GM23338 (cell line): ENCODE measurements around the gene LCN10. TPM values are rescaled to one million over a fixed set of nuclear protein-coding genes. Genes with fewer than 3 reads are reported as not detected.

Experiments
- ATAC-seq: fragments of 200-7000 bp; cut with Tn5 transposase; 3 replicates; pipeline ENCODE4 v1.9.1; 2020
- DNase-seq: peaks from one replicate; pipeline ENCODE4 v3.0.0-alpha.2; 2015; ENCODE audit warnings: low spot score
- H2AFZ ChIP-seq: fragments of 200-600 bp; sonication (generic); 2 replicates; pipeline ENCODE4 v1.8.0; 2016; ENCODE audit warnings: antibody characterized with exemption, mild to moderate bottlenecking, moderate library complexity
- H3F3A ChIP-seq: fragments of 200-600 bp; sonication (generic); replicated peaks from 2 replicates; pipeline ENCODE4 v1.8.0; 2017; ENCODE audit warnings: antibody characterized with exemption, mixed run types, low read depth
- H3K27ac ChIP-seq: fragments of 200-600 bp; sonication (generic); 2 replicates; pipeline ENCODE4 v1.6.1; 2016; ENCODE audit warnings: low read depth
- H3K27me3 ChIP-seq: fragments of 200-600 bp; sonication (generic); 2 replicates; pipeline ENCODE4 v1.8.0; 2016; ENCODE audit warnings: mild to moderate bottlenecking, mixed run types, moderate library complexity; ENCODE audit not compliant: insufficient read depth
- H3K36me3 ChIP-seq: fragments of 200-600 bp; sonication (generic); 2 replicates; pipeline ENCODE4 v1.8.0; 2016; ENCODE audit warnings: mild to moderate bottlenecking; ENCODE audit not compliant: insufficient read depth
- H3K4me1 ChIP-seq: fragments of 200-600 bp; sonication (generic); 2 replicates; pipeline ENCODE4 v1.8.0; 2016; ENCODE audit warnings: mild to moderate bottlenecking, moderate library complexity; ENCODE audit not compliant: insufficient read depth
- H3K4me2 ChIP-seq: fragments of 200-600 bp; sonication (generic); 2 replicates; pipeline ENCODE4 v1.7.1; 2017; ENCODE audit warnings: mixed run types
- H3K4me3 ChIP-seq: fragments of 200-600 bp; sonication (generic); 2 replicates; pipeline ENCODE4 v1.6.1; 2016; ENCODE audit warnings: mixed run types
- H3K79me2 ChIP-seq: fragments of 200-600 bp; sonication (generic); replicated peaks from 2 replicates; pipeline ENCODE4 v1.8.0; 2017; ENCODE audit warnings: mild to moderate bottlenecking; ENCODE audit not compliant: insufficient read depth
- H3K9me2 ChIP-seq: fragments of 200-600 bp; sonication (generic); 2 replicates; pipeline ENCODE4 v1.8.0; 2017; ENCODE audit not compliant: insufficient read depth
- H4K20me1 ChIP-seq: fragments of 200-600 bp; sonication (generic); replicated peaks from 2 replicates; pipeline ENCODE4 v1.8.0; 2017; ENCODE audit warnings: mild to moderate bottlenecking; ENCODE audit not compliant: insufficient read depth
- H3K27ac Mint-ChIP-seq: 2 replicates; pipeline ENCODE4 v1.8.0; 2020; ENCODE audit warnings: inconsistent platforms, mild to moderate bottlenecking, moderate library complexity, mixed read lengths
- H3K27me3 Mint-ChIP-seq: 3 replicates; pipeline ENCODE4 v1.8.0; 2022; ENCODE audit warnings: low read depth, mild to moderate bottlenecking, moderate library complexity, mixed read lengths, inconsistent platforms; ENCODE audit not compliant: insufficient read depth, poor library complexity
- H3K36me3 Mint-ChIP-seq: 3 replicates; pipeline ENCODE4 v1.8.0; 2021; ENCODE audit warnings: low read depth, mild to moderate bottlenecking, inconsistent platforms, moderate library complexity, mixed read lengths
- H3K4me1 Mint-ChIP-seq: 3 replicates; pipeline ENCODE4 v1.8.0; 2020; ENCODE audit warnings: mild to moderate bottlenecking, inconsistent platforms, mixed read lengths
- H3K4me3 Mint-ChIP-seq: 3 replicates; pipeline ENCODE4 v1.8.0; 2021; ENCODE audit warnings: moderate library complexity, mild to moderate bottlenecking, inconsistent platforms, mixed read lengths
- H3K9me3 Mint-ChIP-seq: 3 replicates; pipeline ENCODE4 v1.8.0; 2020; ENCODE audit warnings: moderate library complexity, mild to moderate bottlenecking, inconsistent platforms, mixed read lengths
- CREB1 ChIP-seq: fragments of 250-450 bp; sonication (Bioruptor Pico); IDR thresholded peaks from 2 replicates; pipeline ENCODE4 v1.5.0; 2020; ENCODE audit warnings: low read depth, mild to moderate bottlenecking, moderate library complexity
- EZH2 ChIP-seq: fragments of 200-600 bp; sonication (generic); IDR thresholded peaks from one replicate; pipeline ENCODE4 v1.8.0; 2017; ENCODE audit warnings: antibody characterized with exemption, mild to moderate bottlenecking, low read depth; ENCODE audit not compliant: unreplicated experiment
- EZH2phosphoT487 ChIP-seq: fragments of 200-600 bp; sonication (generic); IDR thresholded peaks from one replicate; pipeline ENCODE4 v1.8.1; 2018; ENCODE audit warnings: antibody characterized with exemption; ENCODE audit not compliant: unreplicated experiment
- JUNB ChIP-seq: IDR thresholded peaks from one replicate; pipeline ENCODE4 v1.6.1; 2016; ENCODE audit warnings: antibody characterized with exemption; ENCODE audit not compliant: unreplicated experiment
- POLR2AphosphoS5 ChIP-seq: IDR thresholded peaks from 2 replicates; pipeline ENCODE4 v1.6.1; 2016; ENCODE audit warnings: antibody characterized with exemption, low read depth
- REST ChIP-seq: IDR thresholded peaks from one replicate; pipeline ENCODE4 v1.6.1; 2018; ENCODE audit warnings: antibody characterized with exemption; ENCODE audit not compliant: unreplicated experiment
- ZNF114 ChIP-seq: fragments of 250-450 bp; sonication (Bioruptor Pico); IDR thresholded peaks from 2 replicates; pipeline ENCODE4 v1.5.0; 2020; ENCODE audit warnings: mild to moderate bottlenecking, moderate library complexity
- ZNF331 ChIP-seq: fragments of 250-450 bp; sonication (Bioruptor Pico); IDR thresholded peaks from 2 replicates; pipeline ENCODE4 v1.5.0; 2020; ENCODE audit warnings: low read depth, mild to moderate bottlenecking, moderate library complexity
- ZNF462 ChIP-seq: fragments of 250-450 bp; sonication (Bioruptor Pico); IDR thresholded peaks from 2 replicates; pipeline ENCODE4 v1.5.0; 2020; ENCODE audit warnings: mild to moderate bottlenecking, moderate library complexity
- polyA plus RNA-seq: library from polyadenylated mRNA; unstranded; fragments of >200 nt; fragmentation: Nextera tagmentation; extraction: Ambion mirVana; gene quantifications from 2 replicates; pipeline ENCODE4 v1.2.1, GENCODE V29; 2016
- total RNA-seq: library from RNA; depleted of rRNA; stranded (reverse); fragments of >200 nt; shearing (Covaris generic); gene quantifications from 2 replicates; pipeline ENCODE4 v1.2.3, GENCODE V29; 2014
- TF ChIP-seq, protein P1 (sequence below): IDR thresholded peaks from 2 replicates; pipeline ENCODE4 v1.6.1; 2016; ENCODE audit warnings: antibody characterized with exemption

Gene LCN10
- total and polyA plus RNA-seq, 2 experiments from 2014 or later = 0.45 to 0.74 TPM

DNA sequence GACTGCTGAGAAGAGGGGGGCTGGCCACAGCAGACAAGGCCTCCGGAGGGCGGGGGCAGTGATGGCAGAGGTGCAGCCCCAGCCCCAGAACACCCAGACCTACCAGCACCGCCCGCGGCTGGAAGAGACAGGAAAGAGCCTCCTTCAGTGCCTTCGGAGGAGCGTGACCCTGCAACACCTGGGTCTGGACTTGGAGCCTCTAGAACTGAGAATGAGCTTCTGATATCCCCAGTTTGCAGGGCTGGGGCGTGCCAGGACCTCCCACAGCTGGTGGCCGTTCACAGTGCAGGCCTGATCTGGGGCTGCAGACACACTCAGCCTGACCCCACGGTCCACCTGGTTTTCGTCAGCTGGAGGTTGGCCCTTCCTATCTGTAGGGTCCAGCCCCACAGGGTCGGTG, 9.1 kb downstream of the LCN10 start (continued):
- TF ChIP-seq, protein P1, sequence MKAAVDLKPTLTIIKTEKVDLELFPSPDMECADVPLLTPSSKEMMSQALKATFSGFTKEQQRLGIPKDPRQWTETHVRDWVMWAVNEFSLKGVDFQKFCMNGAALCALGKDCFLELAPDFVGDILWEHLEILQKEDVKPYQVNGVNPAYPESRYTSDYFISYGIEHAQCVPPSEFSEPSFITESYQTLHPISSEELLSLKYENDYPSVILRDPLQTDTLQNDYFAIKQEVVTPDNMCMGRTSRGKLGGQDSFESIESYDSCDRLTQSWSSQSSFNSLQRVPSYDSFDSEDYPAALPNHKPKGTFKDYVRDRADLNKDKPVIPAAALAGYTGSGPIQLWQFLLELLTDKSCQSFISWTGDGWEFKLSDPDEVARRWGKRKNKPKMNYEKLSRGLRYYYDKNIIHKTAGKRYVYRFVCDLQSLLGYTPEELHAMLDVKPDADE = no peak
- no peak for TF ChIP-seq ZNF331

GRCh38 chr9:136732444-136733178, 10.1 kb downstream of the LCN10 start:
- Mint-ChIP-seq H3K36me3 (peaks cover 4% of the 10 kb centered on the region), H3K27ac (no peak overlapping the region), H3K4me3 (no peak overlapping the region), H3K9me3 (no peaks in the 10 kb centered on the region; the same call in 1 of the 3 replicates), H3K27me3 (peaks cover 14% of the 10 kb centered on the region), H3K4me1 (no peaks in the 10 kb centered on the region; the same call in 1 of the 3 replicates)
- ATAC-seq (no peak), DNase-seq (no peak)
- no peak overlapping the region for H3K4me3 ChIP-seq
- H3K4me1 ChIP-seq = no peaks in the 10 kb centered on the region
- no peak overlapping the region for H3K4me2 ChIP-seq
- H3F3A ChIP-seq = no peaks in the 10 kb centered on the region
- peaks cover 11% of the 10 kb centered on the region for H3K79me2 ChIP-seq
- no peaks in the 10 kb centered on the region for H3K36me3 ChIP-seq
- peaks cover 15% of the 10 kb centered on the region for H3K27me3 ChIP-seq
- H4K20me1 ChIP-seq = peaks cover 1% of the 10 kb centered on the region; the same call in 1 of the 2 replicates
- no peak overlapping the region for H3K27ac ChIP-seq
- H3K9me2 ChIP-seq = no peaks in the 10 kb centered on the region
- no peak overlapping the region for H2AFZ ChIP-seq
- TF ChIP-seq EZH2phosphoT487 (no peak), REST (no peak), EZH2 (no peak), POLR2AphosphoS5 (no peak), ZNF114 (no peak), ZNF462 (CRISPR knock-in tag) (no peak), JUNB (no peak), CREB1 (CRISPR knock-in tag) (no peak)
- TF ChIP-seq, protein P1 = no peak
